Liver (tissue), 9 donors: Measurements from ENCODE around the gene ADGRV1. TPM values are rescaled to one million over a fixed set of nuclear protein-coding genes. Genes with fewer than 3 reads are reported as not detected.

Experiments
- DNase-seq: peaks from one replicate; pipeline ENCODE4 v3.0.0-alpha.2; 2017; ENCODE audit warnings: low spot score
- H3K27ac ChIP-seq, 2 donors: one replicate each; pipeline ENCODE4 v1.7.0; 2013; ENCODE audit warnings: inconsistent platforms in 2 of 2, low read length in 2 of 2, control low read depth in 1 of 2, low read depth in 1 of 2, mild to moderate bottlenecking in 1 of 2
- H3K27me3 ChIP-seq, 4 donors: one replicate each; pipeline versions ENCODE4 v1.6.1 to v1.7.0; 2013; ENCODE audit warnings: low read length in 3 of 4, inconsistent platforms in 1 of 4, mild to moderate bottlenecking in 1 of 4, moderate library complexity in 1 of 4; ENCODE audit not compliant: control insufficient read depth in 4 of 4, insufficient read depth in 4 of 4
- H3K36me3 ChIP-seq, 4 donors: one replicate each; pipeline versions ENCODE4 v1.6.1 to v1.7.0; 2013; ENCODE audit warnings: low read length in 3 of 4, mild to moderate bottlenecking in 3 of 4, low read depth in 1 of 4, moderate library complexity in 1 of 4; ENCODE audit not compliant: control insufficient read depth in 4 of 4, insufficient read depth in 3 of 4
- H3K4me1 ChIP-seq, 4 donors: one replicate each; pipeline versions ENCODE4 v1.6.1 to v1.7.0; 2013; ENCODE audit warnings: low read length in 3 of 4, mild to moderate bottlenecking in 3 of 4, moderate library complexity in 1 of 4; ENCODE audit not compliant: control insufficient read depth in 4 of 4, insufficient read depth in 4 of 4
- H3K4me3 ChIP-seq, 3 donors: one replicate each; pipeline versions ENCODE4 v1.6.1 to v1.7.0; 2013; ENCODE audit warnings: low read length in 3 of 3, control low read depth in 1 of 3, low read depth in 1 of 3, mild to moderate bottlenecking in 1 of 3
- H3K9ac ChIP-seq, 2 donors: one replicate each; pipeline ENCODE4 v1.7.0; 2013; ENCODE audit warnings: low read length in 2 of 2, mild to moderate bottlenecking in 2 of 2, moderate library complexity in 2 of 2, control low read depth in 1 of 2, low read depth in 1 of 2
- H3K9me3 ChIP-seq, 4 donors: one replicate each; pipeline versions ENCODE4 v1.6.1 to v1.7.0; 2013; ENCODE audit warnings: low read length in 3 of 4; ENCODE audit not compliant: control insufficient read depth in 4 of 4
- CTCF ChIP-seq: fragments of 150-350 bp; IDR thresholded peaks from 2 replicates; pipeline ENCODE4 v1.5.1; 2017; ENCODE audit warnings: improper control_type of control experiment, low read depth, low read length; ENCODE audit not compliant: missing input control
- EGR1 ChIP-seq, 2 donors: IDR thresholded peaks; 2 replicates each; pipeline ENCODE4 v1.6.1; 2016 to 2018; ENCODE audit warnings: antibody characterized with exemption in 2 of 2, low read depth in 2 of 2
- FOXA1 ChIP-seq: IDR thresholded peaks from 2 replicates; pipeline ENCODE4 v1.6.1; 2016; ENCODE audit warnings: antibody characterized with exemption
- FOXA2 ChIP-seq: IDR thresholded peaks from 2 replicates; pipeline ENCODE4 v1.6.1; 2016; ENCODE audit warnings: antibody characterized with exemption
- GABPA ChIP-seq, 2 donors: IDR thresholded peaks in 1 of 2; conservative IDR thresholded peaks in 1 of 2; 2 replicates each; pipeline ENCODE4 v1.6.1; 2016; ENCODE audit warnings: antibody characterized with exemption in 2 of 2, mild to moderate bottlenecking in 1 of 2, moderate library complexity in 1 of 2
- HNF4A ChIP-seq, 2 donors: conservative IDR thresholded peaks; 2 replicates each; pipeline ENCODE4 v1.6.1; 2016; ENCODE audit warnings: antibody characterized with exemption in 2 of 2, mild to moderate bottlenecking in 2 of 2
- HNF4G ChIP-seq: IDR thresholded peaks from 2 replicates; pipeline ENCODE4 v1.6.1; 2016; ENCODE audit warnings: antibody characterized with exemption
- JUND ChIP-seq, 2 donors: IDR thresholded peaks; 2 replicates each; pipeline ENCODE4 v1.6.1; 2016; ENCODE audit warnings: antibody characterized with exemption in 2 of 2
- NR2F2 ChIP-seq: IDR thresholded peaks from 2 replicates; pipeline ENCODE4 v1.6.1; 2016; ENCODE audit warnings: antibody characterized with exemption
- RAD21 ChIP-seq, 2 donors: IDR thresholded peaks; 2 replicates each; pipeline ENCODE4 v1.6.1; 2016; ENCODE audit warnings: antibody characterized with exemption in 2 of 2, mild to moderate bottlenecking in 2 of 2
- REST ChIP-seq: IDR thresholded peaks from 2 replicates; pipeline ENCODE4 v1.6.1; 2016; ENCODE audit warnings: antibody characterized with exemption, mild to moderate bottlenecking
- RXRA ChIP-seq, 2 donors: IDR thresholded peaks; 2 replicates each; pipeline ENCODE4 v1.6.1; 2017 to 2018; ENCODE audit warnings: antibody characterized with exemption in 2 of 2, mild to moderate bottlenecking in 1 of 2
- SP1 ChIP-seq: IDR thresholded peaks from 2 replicates; pipeline ENCODE4 v1.6.1; 2018; ENCODE audit warnings: antibody characterized with exemption, mild to moderate bottlenecking
- TAF1 ChIP-seq: conservative IDR thresholded peaks from 2 replicates; pipeline ENCODE4 v1.6.1; 2016; ENCODE audit warnings: antibody characterized with exemption, mild to moderate bottlenecking
- YY1 ChIP-seq: IDR thresholded peaks from 2 replicates; pipeline ENCODE4 v1.6.1; 2016; ENCODE audit warnings: antibody characterized with exemption, mild to moderate bottlenecking
- WGBS: extraction: QIAGEN DNeasy Blood & Tissue Kit; methylation state at CpG from one replicate; pipeline ENCODE4 v1.1.7; 2013; 5-methylcytosine and 5-hydroxymethylcytosine counted together
- polyA plus RNA-seq, 2 donors: library from polyadenylated mRNA; stranded (reverse) in 1 of 2; unstranded in 1 of 2; fragments of 200-250 nt in 1 of 2; fragments of >200 nt in 1 of 2; fragmentation: Nextera tagmentation in 1 of 2; extraction: Ambion mirVana in 1 of 2; gene quantifications; one replicate each; pipeline versions ENCODE4 v1.2.1 to v1.2.3, GENCODE V29; 2013 to 2015
- total RNA-seq, 2 donors: library from RNA; depleted of rRNA; stranded (reverse); fragments of >200 nt; gene quantifications; one replicate each; pipeline ENCODE4 v1.2.3, GENCODE V29; 2014
- TF ChIP-seq, protein P1 (sequence below): IDR thresholded peaks from 2 replicates; pipeline ENCODE4 v1.6.1; 2016; ENCODE audit warnings: antibody characterized with exemption
- TF ChIP-seq, protein P2 (sequence below): IDR thresholded peaks from 2 replicates; pipeline ENCODE4 v1.6.1; 2016; ENCODE audit warnings: antibody characterized with exemption
- TF ChIP-seq, protein P3 (sequence below): IDR thresholded peaks from 2 replicates; pipeline ENCODE4 v1.6.1; 2016; ENCODE audit warnings: antibody characterized with exemption
- donor health status: healthy.
- donor health status: healthy.
- donor health status: healthy.
- donor health status: healthy.
- donor health status: healthy.

Gene ADGRV1
- total and polyA plus RNA-seq, 4 donors: 5.1 to 15.5 (median 9.6) TPM

GRCh38 chr5:91007780-91008402, 449.3 kb downstream of the ADGRV1 start:
- H3K27ac ChIP-seq: peak overlapping the region; percentile 82 to 93
- no peak for DNase-seq
- WGBS: 34% methylated on average over 6 of the region's 6 CpGs

More at GRCh38 chr5:91007780-91008402, 449.3 kb downstream of the ADGRV1 start:
- Histone ChIP-seq H3K9ac (peak overlapping the region in 1 of 2 donors; percentile 36), H3K9me3 (no peaks in the 10 kb centered on the region), H3K4me3 (no peak overlapping the region), H3K36me3 (no peaks in the 10 kb centered on the region), H3K4me1 (peaks cover 3 to 17% (median 5%) of the 10 kb centered on the region in 4 donors), H3K27me3 (no peaks in the 10 kb centered on the region)
- TF ChIP-seq HNF4A (conservative IDR thresholded peaks at IDR 0.05): peak; percentile 81 to 82
- TF ChIP-seq YY1: peak; percentile 57
- TF ChIP-seq HNF4G: peak; percentile 30
- peak; percentile 11 for TF ChIP-seq TAF1
- TF ChIP-seq RXRA (IDR thresholded peaks at IDR 0.05): peak; percentile 58 to 60
- TF ChIP-seq CTCF: no peak
- TF ChIP-seq, protein P1, sequence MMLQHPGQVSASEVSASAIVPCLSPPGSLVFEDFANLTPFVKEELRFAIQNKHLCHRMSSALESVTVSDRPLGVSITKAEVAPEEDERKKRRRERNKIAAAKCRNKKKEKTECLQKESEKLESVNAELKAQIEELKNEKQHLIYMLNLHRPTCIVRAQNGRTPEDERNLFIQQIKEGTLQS: no peak
- TF ChIP-seq, protein P2, sequence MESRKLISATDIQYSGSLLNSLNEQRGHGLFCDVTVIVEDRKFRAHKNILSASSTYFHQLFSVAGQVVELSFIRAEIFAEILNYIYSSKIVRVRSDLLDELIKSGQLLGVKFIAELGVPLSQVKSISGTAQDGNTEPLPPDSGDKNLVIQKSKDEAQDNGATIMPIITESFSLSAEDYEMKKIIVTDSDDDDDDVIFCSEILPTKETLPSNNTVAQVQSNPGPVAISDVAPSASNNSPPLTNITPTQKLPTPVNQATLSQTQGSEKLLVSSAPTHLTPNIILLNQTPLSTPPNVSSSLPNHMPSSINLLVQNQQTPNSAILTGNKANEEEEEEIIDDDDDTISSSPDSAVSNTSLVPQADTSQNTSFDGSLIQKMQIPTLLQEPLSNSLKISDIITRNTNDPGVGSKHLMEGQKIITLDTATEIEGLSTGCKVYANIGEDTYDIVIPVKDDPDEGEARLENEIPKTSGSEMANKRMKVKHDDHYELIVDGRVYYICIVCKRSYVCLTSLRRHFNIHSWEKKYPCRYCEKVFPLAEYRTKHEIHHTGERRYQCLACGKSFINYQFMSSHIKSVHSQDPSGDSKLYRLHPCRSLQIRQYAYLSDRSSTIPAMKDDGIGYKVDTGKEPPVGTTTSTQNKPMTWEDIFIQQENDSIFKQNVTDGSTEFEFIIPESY: no peak
- peak in 1 of 2 donors; percentile 10 for TF ChIP-seq RAD21 (IDR thresholded peaks at IDR 0.05)
- no peak for TF ChIP-seq EGR1 (IDR thresholded peaks at IDR 0.05; ENCODE audit: low read depth in 2 of 2)
- TF ChIP-seq JUND (IDR thresholded peaks at IDR 0.05): peak; percentile 32 to 63
- peak; percentile 43 for TF ChIP-seq NR2F2
- no peak for TF ChIP-seq GABPA (IDR thresholded peaks at IDR 0.05 in 1 of 2, conservative IDR thresholded peaks at IDR 0.05 in 1 of 2)
- TF ChIP-seq FOXA2: peak; percentile 13
- TF ChIP-seq REST: peak; percentile 32
- TF ChIP-seq, protein P3, sequence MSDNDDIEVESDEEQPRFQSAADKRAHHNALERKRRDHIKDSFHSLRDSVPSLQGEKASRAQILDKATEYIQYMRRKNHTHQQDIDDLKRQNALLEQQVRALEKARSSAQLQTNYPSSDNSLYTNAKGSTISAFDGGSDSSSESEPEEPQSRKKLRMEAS: no peak
- peak; percentile 69 for TF ChIP-seq SP1
- no peak for TF ChIP-seq FOXA1
